ENCODE data around the gene TRAF2.

TRAF2 gene

DNA sequence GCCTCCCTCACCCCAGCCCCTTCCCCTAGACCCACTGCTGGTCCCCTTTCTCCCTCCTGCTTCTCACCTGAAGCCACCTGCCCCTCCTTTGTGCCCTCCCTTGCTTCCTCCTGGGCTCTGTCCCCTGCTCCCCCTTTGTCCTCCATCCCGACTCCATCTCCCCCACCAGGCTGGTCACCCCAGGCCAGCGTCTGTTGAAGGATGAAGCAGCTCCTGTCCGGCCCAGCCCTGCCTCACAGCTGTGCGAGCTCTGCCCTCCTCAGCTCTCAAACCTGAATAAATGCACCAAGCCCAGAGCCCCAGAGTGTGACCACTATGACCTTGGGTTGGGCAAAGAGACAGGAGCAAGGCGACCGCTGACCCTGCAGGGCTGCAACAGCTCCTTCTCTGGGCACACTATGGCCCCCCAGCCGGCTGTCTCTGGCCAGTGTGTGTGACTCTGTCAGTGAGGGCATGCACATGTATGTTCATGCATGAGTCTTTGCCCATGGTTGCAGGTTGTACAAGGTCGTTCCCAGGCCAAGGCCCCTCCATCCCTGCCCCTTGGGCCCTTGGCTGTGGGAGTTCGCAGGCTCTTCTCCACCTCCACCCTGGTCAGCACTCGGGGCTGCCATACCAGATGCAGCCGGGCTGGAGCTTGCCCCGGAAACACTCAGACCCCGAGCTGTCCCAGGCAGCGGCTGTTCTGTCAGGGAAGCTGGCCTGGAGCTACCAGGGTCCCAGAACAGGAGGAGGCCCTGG lies 69.1 kb downstream of the TRAF2 start:
- no peak for DNase-seq (ENCODE audit: low read depth, low spot score)
- no peak overlapping the region for H3K4me3 ChIP-seq (ENCODE audit: low read depth, low read length)
- TF ChIP-seq, protein P1, sequence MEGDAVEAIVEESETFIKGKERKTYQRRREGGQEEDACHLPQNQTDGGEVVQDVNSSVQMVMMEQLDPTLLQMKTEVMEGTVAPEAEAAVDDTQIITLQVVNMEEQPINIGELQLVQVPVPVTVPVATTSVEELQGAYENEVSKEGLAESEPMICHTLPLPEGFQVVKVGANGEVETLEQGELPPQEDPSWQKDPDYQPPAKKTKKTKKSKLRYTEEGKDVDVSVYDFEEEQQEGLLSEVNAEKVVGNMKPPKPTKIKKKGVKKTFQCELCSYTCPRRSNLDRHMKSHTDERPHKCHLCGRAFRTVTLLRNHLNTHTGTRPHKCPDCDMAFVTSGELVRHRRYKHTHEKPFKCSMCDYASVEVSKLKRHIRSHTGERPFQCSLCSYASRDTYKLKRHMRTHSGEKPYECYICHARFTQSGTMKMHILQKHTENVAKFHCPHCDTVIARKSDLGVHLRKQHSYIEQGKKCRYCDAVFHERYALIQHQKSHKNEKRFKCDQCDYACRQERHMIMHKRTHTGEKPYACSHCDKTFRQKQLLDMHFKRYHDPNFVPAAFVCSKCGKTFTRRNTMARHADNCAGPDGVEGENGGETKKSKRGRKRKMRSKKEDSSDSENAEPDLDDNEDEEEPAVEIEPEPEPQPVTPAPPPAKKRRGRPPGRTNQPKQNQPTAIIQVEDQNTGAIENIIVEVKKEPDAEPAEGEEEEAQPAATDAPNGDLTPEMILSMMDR (IDR thresholded peaks at IDR 0.05; ENCODE audit: low read depth, low read length) = no peak
- in situ Hi-C loops (cut with HindIII; ENCODE audit: low sequenced_read_pairs) = no loop called here

DNA sequence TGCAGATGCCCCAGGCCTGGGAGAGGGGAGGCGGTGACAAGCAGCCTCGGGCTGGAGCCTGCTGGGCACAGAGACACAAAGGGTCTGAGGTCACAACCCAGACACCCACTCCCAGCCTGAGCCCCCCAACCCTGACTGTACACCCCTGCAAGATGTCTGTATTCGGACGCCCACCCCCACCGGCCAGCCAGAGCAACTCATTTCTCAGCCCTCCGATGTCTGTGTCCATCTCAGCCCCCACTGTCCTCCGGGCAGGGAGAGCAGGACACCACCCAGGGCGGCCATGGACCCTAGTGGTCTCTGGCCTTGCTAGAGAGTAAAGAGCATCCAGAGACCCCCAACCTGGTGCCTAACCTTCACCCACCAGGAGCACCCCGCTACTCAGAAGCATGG lies 69.6 kb downstream of the TRAF2 start:
- in situ Hi-C loops (cut with HindIII; ENCODE audit: low sequenced_read_pairs) = no loop called here
- H3K4me3 ChIP-seq (ENCODE audit: low read depth, low read length) = no peak overlapping the region
- TF ChIP-seq, protein P1 (IDR thresholded peaks at IDR 0.05; ENCODE audit: low read depth, low read length) = no peak
- no peak for DNase-seq (ENCODE audit: low read depth, low spot score)

DNA sequence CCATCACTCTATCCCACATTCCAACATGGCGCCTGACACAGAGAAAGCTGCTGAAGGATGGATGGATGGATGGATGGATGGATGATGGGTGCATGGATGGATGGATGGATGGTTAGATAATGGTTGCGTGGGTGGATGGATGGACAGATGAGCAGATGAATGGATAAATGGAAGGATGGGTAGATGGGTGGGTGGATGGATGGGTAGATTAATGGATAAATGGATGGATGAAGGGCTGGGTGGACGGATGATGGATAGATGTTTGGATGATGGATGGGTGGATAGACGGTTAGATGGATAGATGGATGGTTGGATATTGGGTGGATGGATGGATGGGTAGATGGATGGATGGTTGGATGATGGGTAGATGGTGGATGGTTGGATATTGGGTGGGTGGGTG lies 70.3 kb downstream of the TRAF2 start:
- H3K4me3 ChIP-seq (ENCODE audit: low read depth, low read length) = no peak overlapping the region
- TF ChIP-seq, protein P1 (IDR thresholded peaks at IDR 0.05; ENCODE audit: low read depth, low read length) = no peak
- in situ Hi-C loops (cut with HindIII; ENCODE audit: low sequenced_read_pairs) = no loop called here
- no peak for DNase-seq (ENCODE audit: low read depth, low spot score)

DNA sequence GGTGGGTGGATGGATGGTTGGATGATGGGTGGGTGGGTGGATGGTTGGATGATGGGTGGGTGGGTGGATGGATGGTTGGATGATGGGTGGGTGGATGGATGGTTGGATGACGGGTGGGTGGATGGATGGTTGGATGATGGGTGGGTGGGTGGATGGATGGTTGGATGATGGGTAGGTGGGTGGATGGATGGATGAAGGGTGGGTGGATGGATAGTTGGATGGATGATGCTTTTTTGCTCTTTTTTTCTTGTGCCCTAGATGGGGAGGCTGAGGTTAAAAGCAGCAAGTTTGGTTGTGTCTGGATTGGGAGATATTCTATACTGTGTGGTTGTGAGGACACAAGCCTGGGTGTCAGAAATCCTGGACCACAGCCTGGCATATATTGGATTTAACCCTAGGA lies 71.1 kb downstream of the TRAF2 start:
- no peak overlapping the region for H3K4me3 ChIP-seq (ENCODE audit: low read depth, low read length)
- no peak for DNase-seq (ENCODE audit: low read depth, low spot score)
- TF ChIP-seq, protein P1 (IDR thresholded peaks at IDR 0.05; ENCODE audit: low read depth, low read length) = no peak
- in situ Hi-C loops (cut with HindIII; ENCODE audit: low sequenced_read_pairs) = no loop called here

DNA sequence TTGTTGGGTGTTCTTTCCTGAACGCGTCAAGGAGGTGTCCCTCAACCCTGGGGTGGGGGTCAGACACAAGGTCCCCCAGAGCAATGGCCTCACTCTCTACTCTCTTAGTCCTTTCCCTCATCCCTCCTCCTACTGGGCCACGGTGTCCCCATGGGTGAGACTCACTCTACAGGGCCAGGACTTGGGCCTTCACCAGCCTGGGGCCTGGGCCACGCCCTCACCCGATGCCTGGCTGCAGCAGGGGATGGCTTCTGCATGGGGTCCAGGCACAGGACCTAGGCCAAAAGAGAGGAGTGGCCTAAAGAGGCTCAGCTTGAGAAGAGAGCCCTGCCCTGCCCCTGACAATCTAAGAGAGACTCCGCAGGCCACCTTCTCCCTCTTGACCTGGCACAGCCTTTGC lies 71.6 kb downstream of the TRAF2 start:
- no peak for DNase-seq (ENCODE audit: low read depth, low spot score)
- H3K4me3 ChIP-seq (ENCODE audit: low read depth, low read length) = no peak overlapping the region
- TF ChIP-seq, protein P1 (IDR thresholded peaks at IDR 0.05; ENCODE audit: low read depth, low read length) = no peak
- in situ Hi-C loops (cut with HindIII; ENCODE audit: low sequenced_read_pairs) = no loop called here

DNA sequence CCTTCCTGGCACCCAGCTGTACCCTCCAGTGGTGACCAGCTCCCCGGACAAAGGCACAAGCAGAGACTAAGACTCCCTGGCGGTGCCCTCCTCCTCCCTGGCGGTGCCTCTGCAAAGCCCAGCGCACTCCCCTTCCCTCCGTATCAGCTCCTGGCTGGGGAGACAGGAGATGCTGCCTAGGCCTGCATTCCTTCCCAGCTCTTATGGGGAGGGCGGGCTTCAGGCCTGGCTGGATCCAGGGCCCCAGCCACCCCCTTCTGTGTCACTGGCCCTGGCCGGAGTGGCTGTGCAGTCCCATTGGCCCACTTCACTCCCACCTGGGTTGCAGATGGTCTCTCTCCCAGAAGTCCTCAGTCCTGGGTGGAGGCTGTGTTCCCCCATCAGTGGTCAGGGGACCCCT lies 72.2 kb downstream of the TRAF2 start:
- no peak for DNase-seq (ENCODE audit: low read depth, low spot score)
- in situ Hi-C loops (cut with HindIII; ENCODE audit: low sequenced_read_pairs) = no loop called here
- TF ChIP-seq, protein P1 (IDR thresholded peaks at IDR 0.05; ENCODE audit: low read depth, low read length) = no peak
- H3K4me3 ChIP-seq (ENCODE audit: low read depth, low read length) = no peak overlapping the region

Data from astrocyte of the spinal cord (primary cell).